ENCODE measurements around the gene CFAP107.

DNA sequence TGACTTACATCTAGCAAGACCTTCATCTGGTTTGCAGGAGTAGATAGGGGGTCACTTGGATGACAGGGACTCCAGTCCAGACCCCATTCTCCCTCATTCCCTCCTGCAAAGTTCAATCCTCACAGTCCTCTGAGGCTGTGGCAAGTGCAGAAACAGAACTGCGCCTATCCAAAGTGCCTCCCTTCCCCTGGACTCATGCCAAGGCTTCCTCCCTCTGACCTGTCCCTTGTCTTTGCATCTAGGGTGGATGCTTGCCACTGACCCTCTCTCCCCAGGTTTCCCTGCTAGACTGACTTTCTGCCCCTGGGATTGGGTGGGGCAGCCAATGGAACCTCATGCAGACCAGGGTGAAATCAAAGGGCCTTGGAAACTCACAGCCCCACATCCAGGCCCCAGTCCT is 63.9 kb downstream of the CFAP107 start:
- no peak for TF ChIP-seq CTCF (IDR thresholded peaks at IDR 0.05; ENCODE audit: low read depth, low read length)
- TF ChIP-seq EZH2phosphoT487 (IDR thresholded peaks at IDR 0.05; ENCODE audit: low read depth): no peak
